ENCODE measurements around the gene PLEKHA8.

DNA sequence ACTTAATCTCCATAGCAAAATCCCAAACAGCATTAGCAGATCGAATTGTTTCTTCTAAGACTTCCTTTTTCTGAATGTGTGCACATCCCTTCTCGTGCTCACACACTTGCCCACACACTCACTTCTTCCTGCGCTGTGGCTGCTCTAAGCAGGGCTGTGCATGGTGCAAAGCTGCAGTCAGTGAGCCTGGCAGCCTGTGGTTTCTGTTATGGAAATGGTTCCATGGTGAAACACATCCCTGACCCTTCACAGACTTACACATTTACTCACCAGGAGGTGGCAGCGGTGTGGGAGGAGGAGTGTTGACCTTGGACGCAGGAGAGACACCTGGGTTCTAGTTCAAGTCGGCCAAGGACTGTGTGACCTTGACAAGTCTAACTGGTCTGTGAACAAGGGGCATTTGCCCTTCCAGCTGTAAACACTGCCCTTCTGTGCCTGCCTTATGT is 131.5 kb downstream of the PLEKHA8 start:
- TF ChIP-seq, protein P1, sequence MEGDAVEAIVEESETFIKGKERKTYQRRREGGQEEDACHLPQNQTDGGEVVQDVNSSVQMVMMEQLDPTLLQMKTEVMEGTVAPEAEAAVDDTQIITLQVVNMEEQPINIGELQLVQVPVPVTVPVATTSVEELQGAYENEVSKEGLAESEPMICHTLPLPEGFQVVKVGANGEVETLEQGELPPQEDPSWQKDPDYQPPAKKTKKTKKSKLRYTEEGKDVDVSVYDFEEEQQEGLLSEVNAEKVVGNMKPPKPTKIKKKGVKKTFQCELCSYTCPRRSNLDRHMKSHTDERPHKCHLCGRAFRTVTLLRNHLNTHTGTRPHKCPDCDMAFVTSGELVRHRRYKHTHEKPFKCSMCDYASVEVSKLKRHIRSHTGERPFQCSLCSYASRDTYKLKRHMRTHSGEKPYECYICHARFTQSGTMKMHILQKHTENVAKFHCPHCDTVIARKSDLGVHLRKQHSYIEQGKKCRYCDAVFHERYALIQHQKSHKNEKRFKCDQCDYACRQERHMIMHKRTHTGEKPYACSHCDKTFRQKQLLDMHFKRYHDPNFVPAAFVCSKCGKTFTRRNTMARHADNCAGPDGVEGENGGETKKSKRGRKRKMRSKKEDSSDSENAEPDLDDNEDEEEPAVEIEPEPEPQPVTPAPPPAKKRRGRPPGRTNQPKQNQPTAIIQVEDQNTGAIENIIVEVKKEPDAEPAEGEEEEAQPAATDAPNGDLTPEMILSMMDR (IDR thresholded peaks at IDR 0.05) = no peak
- TF ChIP-seq POLR2A (IDR thresholded peaks at IDR 0.05) (no peak), EP300 (IDR thresholded peaks at IDR 0.05) (peak in 1 of 2 donors; percentile 35)

All from tibial nerve (tissue), 4 donors.